SK-N-SH (cell line): ENCODE measurements around the gene C9orf72. TPM values are rescaled to one million over a fixed set of nuclear protein-coding genes. Genes with fewer than 3 reads are reported as not detected.

ENCODE experiments used
- CTCF ChIA-PET: fragments of 300-600, 350-600 bp; formaldehyde crosslinking; extraction: SDS; loops from one replicate; lab custom pipeline; 2021; lab: Yijun Ruan, JAX
- POLR2A ChIA-PET: fragments of 350-600 bp; sonication (Branson Sonifier 250); formaldehyde crosslinking; extraction: SDS; loops from one replicate; lab custom pipeline; 2020; ENCODE audit warnings: antibody characterized with exemption, inconsistent platforms; lab: Yijun Ruan, JAX
- DNase-seq: peaks from one replicate; pipeline ENCODE4 v3.0.0; 2012
- H2AFZ ChIP-seq: fragments of 200-600 bp; sonication (generic); 2 replicates; pipeline ENCODE4 v1.8.1; 2016; ENCODE audit warnings: antibody characterized with exemption, mild to moderate bottlenecking, low read depth
- H3F3A ChIP-seq: fragments of 200-600 bp; sonication (generic); replicated peaks from 2 replicates; pipeline ENCODE3; 2016; ENCODE audit warnings: antibody characterized with exemption, mild to moderate bottlenecking; ENCODE audit not compliant: insufficient read depth
- H3K27ac ChIP-seq, 2 experiments: fragments of 200-500 bp in 1 of 2; fragments of 200-600 bp in 1 of 2; sonication (Bioruptor generic) in 1 of 2; sonication (generic), shearing (Covaris generic) in 1 of 2; 2 replicates each; pipeline versions ENCODE4 v1.5.1 to v1.6.1; 2014 to 2016; ENCODE audit warnings: low read depth in 2 of 2, inconsistent platforms in 1 of 2, low read length in 1 of 2, mild to moderate bottlenecking in 1 of 2, mixed read lengths in 1 of 2
- H3K27me3 ChIP-seq: fragments of 200-600 bp; sonication (generic), shearing (Covaris generic); 2 replicates; pipeline ENCODE4 v1.6.1; 2016; ENCODE audit warnings: mixed run types; ENCODE audit not compliant: insufficient read depth
- H3K36me3 ChIP-seq, 2 experiments: fragments of 200-500 bp in 1 of 2; fragments of 200-600 bp in 1 of 2; sonication (Bioruptor generic) in 1 of 2; sonication (generic) in 1 of 2; replicated peaks in 1 of 2; 2 replicates each; pipeline versions ENCODE3 to v1.5.1; 2014 to 2016; ENCODE audit warnings: low read length in 1 of 2, mild to moderate bottlenecking in 1 of 2; ENCODE audit not compliant: insufficient read depth in 2 of 2, control insufficient read depth in 1 of 2
- H3K4me1 ChIP-seq, 2 experiments: fragments of 200-500 bp in 1 of 2; fragments of 200-600 bp in 1 of 2; sonication (Bioruptor generic) in 1 of 2; sonication (generic), shearing (Covaris generic) in 1 of 2; 2 replicates each; pipeline versions ENCODE4 v1.5.1 to v1.6.1; 2014 to 2016; ENCODE audit warnings: low read depth in 1 of 2, low read length in 1 of 2, mixed run types in 1 of 2; ENCODE audit not compliant: insufficient read depth in 2 of 2, control insufficient read depth in 1 of 2
- H3K4me2 ChIP-seq: fragments of 200-600 bp; sonication (generic), shearing (Covaris generic); 2 replicates; pipeline ENCODE4 v1.6.1; 2017; ENCODE audit warnings: mixed run types
- H3K4me3 ChIP-seq, 2 experiments: fragments of 200-500 bp in 1 of 2; fragments of 200-600 bp in 1 of 2; sonication (Bioruptor generic) in 1 of 2; sonication (generic), shearing (Covaris generic) in 1 of 2; 2 replicates each; pipeline versions ENCODE4 v1.5.1 to v1.8.1; 2014 to 2016; ENCODE audit warnings: low read depth in 2 of 2, inconsistent platforms in 1 of 2, low read length in 1 of 2, mild to moderate bottlenecking in 1 of 2, mixed read lengths in 1 of 2, moderate library complexity in 1 of 2
- H3K79me2 ChIP-seq: fragments of 200-600 bp; sonication (generic); 2 replicates; pipeline ENCODE4 v1.8.1; 2017; ENCODE audit warnings: mild to moderate bottlenecking; ENCODE audit not compliant: insufficient read depth
- H3K9ac ChIP-seq: fragments of 200-600 bp; sonication (generic); 2 replicates; pipeline ENCODE4 v1.6.1; 2017; ENCODE audit warnings: mixed run types
- H3K9me2 ChIP-seq: fragments of 200-600 bp; sonication (generic); 2 replicates; pipeline ENCODE4 v1.6.1; 2017; ENCODE audit warnings: mixed run types
- H3K9me3 ChIP-seq: fragments of 200-600 bp; sonication (generic); 2 replicates; pipeline ENCODE4 v1.6.1; 2017; ENCODE audit warnings: mixed run types, mild to moderate bottlenecking, moderate library complexity
- H4K20me1 ChIP-seq: fragments of 200-600 bp; sonication (generic); 2 replicates; pipeline ENCODE4 v1.6.1; 2017; ENCODE audit warnings: mild to moderate bottlenecking, mixed run types; ENCODE audit not compliant: insufficient read depth
- ELF1 ChIP-seq: IDR thresholded peaks from 2 replicates; pipeline ENCODE4 v1.4.0; 2012
- EZH2phosphoT487 ChIP-seq: fragments of 200-600 bp; sonication (generic); IDR thresholded peaks from 2 replicates; pipeline ENCODE4 v1.6.1; 2017; ENCODE audit warnings: low read depth, mixed run types, mild to moderate bottlenecking, antibody characterized with exemption, moderate library complexity, borderline replicate concordance
- FOSL2 ChIP-seq: IDR thresholded peaks from 2 replicates; pipeline ENCODE4 v1.4.0; 2012; ENCODE audit warnings: low read depth, mild to moderate bottlenecking, moderate library complexity, borderline replicate concordance
- FOXM1 ChIP-seq: IDR thresholded peaks from 2 replicates; pipeline ENCODE4 v1.4.0; 2012; ENCODE audit warnings: low read depth, mild to moderate bottlenecking
- IRF3 ChIP-seq: fragments of 150-350 bp; IDR thresholded peaks from 2 replicates; pipeline ENCODE4 v1.6.1; 2016; ENCODE audit warnings: mild to moderate bottlenecking, low read depth, low read length
- JUND ChIP-seq: IDR thresholded peaks from 2 replicates; pipeline ENCODE4 v1.4.0; 2012
- MAX ChIP-seq: IDR thresholded peaks from 2 replicates; pipeline ENCODE4 v1.4.0; 2012; ENCODE audit warnings: low read depth
- MXI1 ChIP-seq: IDR thresholded peaks from 2 replicates; pipeline ENCODE4 v1.6.1; 2012; ENCODE audit warnings: mild to moderate bottlenecking, low read depth, low read length, improper control_type of control experiment
- RXRA ChIP-seq: IDR thresholded peaks from 2 replicates; pipeline ENCODE4 v1.4.0; 2012; ENCODE audit warnings: low read depth, mild to moderate bottlenecking, borderline replicate concordance
- SIN3A ChIP-seq: IDR thresholded peaks from 2 replicates; pipeline ENCODE4 v1.6.1; 2012; ENCODE audit warnings: low read depth, mild to moderate bottlenecking, low read length, moderate library complexity, borderline replicate concordance
- SMC3 ChIP-seq: IDR thresholded peaks from 2 replicates; pipeline ENCODE4 v1.6.1; 2012; ENCODE audit warnings: low read depth, low read length, improper control_type of control experiment
- TAF1 ChIP-seq: IDR thresholded peaks from 2 replicates; pipeline ENCODE4 v1.6.1; 2012; ENCODE audit warnings: low read depth, mild to moderate bottlenecking, low read length, moderate library complexity, borderline replicate concordance
- TEAD4 ChIP-seq: IDR thresholded peaks from 2 replicates; pipeline ENCODE4 v1.4.0; 2012; ENCODE audit warnings: mild to moderate bottlenecking, borderline replicate concordance; ENCODE audit not compliant: insufficient read depth
- USF1 ChIP-seq: IDR thresholded peaks from 2 replicates; pipeline ENCODE4 v1.4.0; 2012; ENCODE audit warnings: low read depth, borderline replicate concordance
- USF2 ChIP-seq: fragments of 150-350 bp; IDR thresholded peaks from 2 replicates; pipeline ENCODE4 v1.6.1; 2017; ENCODE audit warnings: antibody characterized with exemption, low read length, low read depth, borderline replicate concordance
- YY1 ChIP-seq: IDR thresholded peaks from 2 replicates; pipeline ENCODE4 v1.4.0; 2012; ENCODE audit warnings: low read depth, mild to moderate bottlenecking
- ZBTB33 ChIP-seq: IDR thresholded peaks from 2 replicates; pipeline ENCODE4 v1.4.0; 2012; ENCODE audit warnings: low read depth, borderline replicate concordance
- WGBS: methylation state at CpG from one replicate; pipeline ENCODE4 v1.1.6; 2017; ENCODE audit warnings: low lambda C conversion rate; 5-methylcytosine and 5-hydroxymethylcytosine counted together
- polyA plus RNA-seq, 3 experiments: library from polyadenylated mRNA; depleted of rRNA; stranded (reverse); fragments of >200 nt; gene quantifications; 2 replicates each; pipeline ENCODE4 v1.2.3, GENCODE V29; 2012

Gene C9orf72
- polyA plus RNA-seq, 1 of the 3 experiments (the other 2 are of a cell fraction), result 4.0 TPM

- H3K4me2 ChIP-seq, result no peak overlapping the region
- WGBS, result 94% methylated on average over 4 of the region's 4 CpGs
- no peak for DNase-seq
- H2AFZ ChIP-seq, result no peak overlapping the region
- no peak overlapping the region for H3K27ac ChIP-seq
- no peaks in the 10 kb centered on the region for H4K20me1 ChIP-seq
- POLR2A ChIA-PET, result no interaction called here
- CTCF ChIA-PET, result interaction anchor here (1.4 kb wide), 1 partner anchor 23 kb away, joined by 3 read pairs; no protein-coding TSS in a partner anchor
- TF ChIP-seq SIN3A, result no peak
- TF ChIP-seq ZBTB33, result no peak
- no peak for TF ChIP-seq USF1
- TF ChIP-seq MXI1, result no peak
- no peak for TF ChIP-seq FOXM1
- TF ChIP-seq TEAD4, result no peak
- TF ChIP-seq JUND, result no peak
- TF ChIP-seq IRF3, result no peak
- TF ChIP-seq RXRA, result no peak
- TF ChIP-seq TAF1, result no peak
- no peak for TF ChIP-seq MAX
- TF ChIP-seq USF2, result no peak
- no peak for TF ChIP-seq ELF1
- no peak for TF ChIP-seq EZH2phosphoT487
- no peak for TF ChIP-seq FOSL2
- TF ChIP-seq SMC3, result no peak
- TF ChIP-seq YY1, result no peak
- H3K79me2 ChIP-seq, result peaks cover 42% of the 10 kb centered on the region
- H3K9me3 ChIP-seq, result no peaks in the 10 kb centered on the region
- no peaks in the 10 kb centered on the region for H3F3A ChIP-seq
- H3K4me3 ChIP-seq, result no peak overlapping the region
- H3K4me1 ChIP-seq, result peaks cover 4 to 14% of the 10 kb centered on the region in 2 experiments; a peak in 3 of 4 replicates
- no peaks in the 10 kb centered on the region for H3K9me2 ChIP-seq
- no peaks in the 10 kb centered on the region for H3K27me3 ChIP-seq
- no peak overlapping the region for H3K9ac ChIP-seq
- peaks cover 3 to 11% of the 10 kb centered on the region in 2 experiments for H3K36me3 ChIP-seq
Measured at GRCh38 chr9:27571011-27571410, 2.3 kb downstream of the C9orf72 start.
